Stimulated activated CD4-positive, alpha-beta T cell treated with anti-CD3 and anti-CD28 coated beads, Interleukin-12 subunit alpha, Interleukin-12 subunit beta, amount 100 ng/mL, for 24 hours (primary cell): ENCODE data around the gene CNN2.

Experiments
- DNase-seq, 2 experiments: peaks; one replicate each; pipeline ENCODE4 v3.0.0-alpha.2; 2020; ENCODE audit warnings: low read depth in 2 of 2

Gene CNN2

DNA sequence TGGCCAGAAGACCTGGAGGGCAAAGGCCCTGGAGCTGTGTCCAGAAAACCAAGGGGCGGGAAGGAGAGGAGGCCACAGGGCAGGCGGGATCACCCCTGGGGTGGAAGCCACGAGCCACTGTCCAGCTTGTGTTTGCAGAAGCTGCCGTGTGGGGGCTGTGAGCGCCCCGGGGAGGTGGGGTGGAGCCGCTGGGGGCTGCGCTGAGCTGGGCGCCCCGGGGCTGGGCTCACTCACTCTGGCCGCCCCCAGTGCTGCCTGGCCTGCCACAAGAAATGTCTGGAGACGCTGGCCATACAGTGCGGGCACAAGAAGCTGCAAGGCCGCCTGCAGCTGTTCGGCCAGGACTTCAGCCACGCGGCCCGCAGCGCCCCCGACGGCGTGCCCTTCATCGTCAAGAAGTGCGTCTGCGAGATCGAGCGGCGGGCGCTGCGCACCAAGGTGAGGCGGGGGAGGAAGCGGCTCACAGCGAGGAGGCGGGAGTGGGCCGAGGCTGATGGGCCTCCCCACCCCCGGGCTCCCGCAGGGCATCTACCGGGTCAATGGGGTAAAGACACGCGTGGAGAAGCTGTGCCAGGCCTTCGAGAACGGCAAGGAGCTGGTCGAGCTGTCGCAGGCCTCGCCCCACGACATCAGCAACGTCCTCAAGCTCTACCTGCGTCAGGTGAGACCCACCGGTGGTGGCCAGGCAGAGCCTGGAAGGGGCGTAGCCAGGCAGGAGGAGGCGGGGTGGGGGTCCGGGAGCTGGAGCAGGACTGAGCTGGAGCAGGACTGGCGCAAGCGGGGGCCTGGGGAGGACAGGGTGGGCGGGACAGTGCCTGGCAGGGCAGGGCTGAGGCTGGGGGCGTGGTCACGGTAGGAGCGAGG is 55.1 kb downstream of the CNN2 start:
- DNase-seq: no peak

DNA sequence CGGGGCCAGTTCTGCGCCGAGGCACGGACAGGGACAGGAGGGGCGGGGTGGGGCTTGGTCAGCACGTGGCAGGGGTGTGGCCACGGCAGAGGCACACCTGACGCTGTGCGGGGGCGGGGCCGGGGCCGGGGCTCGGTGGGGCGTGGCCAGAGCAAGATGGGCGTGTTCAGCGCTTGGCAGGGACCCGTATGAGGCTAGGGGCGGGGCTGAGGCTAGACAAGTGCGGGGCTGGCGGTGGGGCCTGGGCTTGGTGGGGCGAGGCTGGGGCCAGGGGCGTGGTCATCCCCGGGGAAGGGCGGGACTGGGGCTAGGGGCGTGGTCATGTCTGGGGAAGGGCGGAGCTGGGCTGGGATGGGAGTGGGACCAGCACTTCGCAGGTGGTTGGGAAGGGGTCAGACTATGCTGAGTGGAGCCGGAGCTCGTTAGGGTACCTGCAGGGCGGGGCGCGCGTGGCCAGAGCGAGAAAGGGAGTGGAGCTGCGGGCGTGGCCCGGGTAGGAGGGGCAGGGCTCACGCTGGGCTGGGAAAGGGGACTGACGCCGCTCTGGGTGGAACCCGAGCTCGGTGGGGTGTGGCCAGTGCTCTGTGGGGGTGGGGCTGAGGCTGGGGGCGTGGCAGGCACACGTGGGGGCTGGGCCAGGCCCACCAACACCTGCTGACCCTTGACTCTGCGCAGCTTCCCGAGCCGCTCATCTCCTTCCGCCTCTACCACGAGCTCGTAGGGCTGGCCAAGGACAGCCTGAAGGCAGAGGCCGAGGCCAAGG is 55.9 kb downstream of the CNN2 start:
- peak in 1 of 2 experiments; percentile 75 for DNase-seq

DNA sequence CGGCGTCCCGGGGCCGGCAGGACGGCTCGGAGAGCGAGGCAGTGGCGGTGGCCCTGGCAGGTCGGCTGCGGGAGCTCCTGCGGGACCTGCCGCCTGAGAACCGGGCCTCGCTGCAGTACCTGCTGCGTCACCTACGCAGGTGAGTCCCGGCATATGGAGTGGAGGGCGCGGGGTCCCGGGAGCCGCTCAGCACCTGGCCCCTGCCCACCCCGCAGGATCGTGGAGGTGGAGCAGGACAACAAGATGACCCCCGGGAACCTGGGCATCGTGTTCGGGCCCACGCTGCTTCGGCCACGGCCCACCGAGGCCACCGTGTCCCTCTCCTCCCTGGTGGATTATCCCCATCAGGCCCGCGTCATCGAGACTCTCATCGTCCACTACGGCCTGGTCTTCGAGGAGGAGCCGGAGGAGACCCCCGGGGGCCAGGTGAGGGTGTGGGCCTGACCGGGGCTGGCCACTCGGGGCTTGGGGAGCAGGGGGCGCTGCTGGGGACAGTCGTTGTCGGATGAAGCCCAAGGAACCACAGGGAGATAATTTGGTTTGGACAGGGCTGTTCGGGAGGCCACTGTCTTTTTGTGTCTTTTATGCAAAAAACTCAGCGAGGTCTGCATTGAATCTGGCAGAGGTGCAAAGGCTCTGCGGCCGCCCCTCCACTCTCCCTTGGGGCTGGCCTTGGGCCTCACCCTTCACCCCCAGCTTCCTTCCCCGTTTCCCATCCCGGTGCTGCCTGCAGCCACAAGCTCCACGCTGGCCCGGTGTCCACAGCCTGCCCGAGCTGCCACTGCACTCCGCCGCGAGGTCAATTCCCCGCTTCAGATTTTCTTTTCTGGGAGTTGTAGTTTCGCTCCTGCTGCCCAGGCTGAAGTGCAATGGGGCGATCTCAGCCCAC is 56.8 kb downstream of the CNN2 start:
- DNase-seq: no peak

DNA sequence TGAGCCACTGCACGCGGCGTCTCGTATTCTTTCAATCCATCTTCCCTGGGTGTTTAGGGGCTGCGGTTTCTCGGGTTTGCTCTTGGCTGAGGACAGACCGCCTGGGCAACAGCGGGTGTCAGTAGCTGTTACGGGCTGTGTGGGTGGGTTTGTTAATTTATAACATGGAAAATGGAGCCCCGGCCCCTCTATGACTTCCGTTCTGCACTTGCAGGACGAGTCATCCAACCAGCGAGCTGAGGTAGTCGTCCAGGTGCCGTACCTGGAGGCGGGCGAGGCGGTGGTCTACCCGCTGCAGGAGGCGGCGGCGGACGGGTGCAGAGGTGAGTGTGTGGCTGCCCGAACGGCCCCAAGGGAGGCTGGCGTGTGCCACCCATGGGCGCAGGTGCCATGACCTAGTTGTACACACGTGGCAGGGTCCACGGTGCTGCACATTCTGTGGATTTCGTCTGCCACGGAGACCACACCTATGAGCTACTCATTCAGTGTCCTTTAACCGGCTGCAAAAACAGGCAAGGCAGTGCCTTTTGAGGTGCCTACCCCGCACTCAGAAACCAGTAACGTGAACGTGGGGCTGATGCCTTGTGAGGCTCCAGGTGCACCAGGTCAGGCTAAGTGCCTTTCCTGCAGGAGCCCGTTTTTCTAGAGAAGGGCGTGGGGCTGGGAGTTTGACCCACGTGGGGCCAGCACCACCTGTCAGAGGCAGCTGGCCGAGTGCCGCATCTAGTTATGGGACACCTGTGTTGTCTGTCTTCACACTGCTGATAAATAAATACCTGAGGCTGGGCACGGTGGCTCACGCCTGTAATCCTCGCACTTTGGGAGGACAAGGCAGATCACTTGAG is 57.8 kb downstream of the CNN2 start:
- DNase-seq: no peak

DNA sequence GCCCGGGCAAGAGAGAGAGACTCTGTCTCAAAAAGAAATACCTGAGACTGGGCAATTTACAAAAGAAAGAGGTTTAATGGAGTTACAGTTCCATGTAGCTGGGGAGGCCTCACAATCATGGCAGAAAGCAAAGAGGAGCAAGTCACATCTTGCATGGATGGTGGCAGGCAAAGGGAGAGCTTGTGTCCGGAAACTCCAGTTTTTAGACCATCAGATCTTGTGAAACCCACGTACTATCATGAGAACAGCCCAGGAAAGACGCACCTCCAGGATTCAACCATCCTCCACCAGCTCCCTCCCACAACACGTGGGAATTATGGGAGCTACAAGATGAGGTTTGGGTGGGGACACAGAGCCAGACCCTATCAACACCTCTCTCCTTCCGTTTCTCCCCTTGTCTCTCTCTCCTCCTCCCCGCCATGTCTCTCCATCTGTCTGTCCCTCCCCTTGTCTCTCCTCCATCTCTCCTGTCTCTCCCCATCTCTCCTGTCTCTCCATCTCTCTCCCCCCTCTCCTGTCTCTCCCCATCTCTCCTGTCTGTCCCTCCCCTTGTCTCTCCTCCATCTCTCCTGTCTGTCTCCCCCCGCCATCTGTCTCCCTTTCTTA is 58.7 kb downstream of the CNN2 start:
- no peak for DNase-seq

DNA sequence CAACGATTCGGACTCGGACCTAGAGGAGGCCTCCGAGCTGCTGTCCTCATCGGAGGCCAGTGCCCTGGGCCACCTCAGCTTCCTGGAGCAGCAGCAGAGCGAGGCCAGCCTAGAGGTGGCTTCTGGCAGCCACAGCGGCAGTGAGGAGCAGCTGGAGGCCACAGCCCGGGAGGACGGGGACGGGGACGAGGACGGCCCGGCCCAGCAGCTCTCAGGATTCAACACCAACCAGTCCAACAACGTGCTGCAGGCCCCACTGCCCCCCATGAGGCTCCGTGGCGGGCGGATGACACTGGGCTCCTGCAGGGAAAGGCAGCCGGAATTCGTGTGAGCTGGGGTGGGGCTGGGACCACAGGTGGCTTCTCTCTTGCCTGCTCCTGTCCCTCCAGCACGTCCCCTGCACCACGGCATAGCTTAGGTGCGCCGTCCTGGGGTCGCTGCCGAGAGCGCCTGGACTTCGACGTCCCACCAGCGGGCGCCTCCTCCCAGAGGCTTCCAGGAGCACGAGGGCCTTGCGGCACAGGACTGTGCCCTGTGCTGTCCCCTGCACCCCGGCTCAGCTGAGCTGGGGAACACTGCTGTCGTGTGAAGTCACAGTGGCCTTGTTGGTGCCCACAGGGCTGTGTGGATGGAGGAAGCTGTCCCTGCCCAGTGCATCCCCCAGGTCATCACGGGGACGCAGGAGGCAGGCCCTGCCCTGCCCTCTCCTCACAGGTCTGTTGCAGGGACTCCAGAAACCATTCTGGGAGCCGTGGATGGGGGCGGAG is 59.5 kb downstream of the CNN2 start:
- no peak for DNase-seq

DNA sequence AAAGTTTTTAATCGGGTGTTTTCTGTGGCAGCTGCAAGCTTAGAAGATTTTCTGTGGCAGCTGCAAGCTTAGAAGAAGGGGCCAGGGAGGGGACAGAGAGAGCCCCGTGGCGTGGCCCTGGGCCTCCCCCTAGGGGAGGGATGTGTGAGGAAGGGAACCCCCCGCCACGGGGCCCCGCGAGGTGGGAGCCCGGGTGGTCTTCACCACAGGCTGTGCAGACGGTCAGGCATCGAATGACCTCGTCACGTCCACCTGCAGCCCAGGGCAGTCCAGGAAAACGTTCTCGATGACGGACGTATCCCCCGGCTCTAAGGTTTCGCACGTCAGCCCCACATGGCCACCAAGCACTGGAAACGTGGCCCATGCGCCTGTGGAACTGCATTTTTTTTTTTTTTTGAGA is 60.2 kb downstream of the CNN2 start:
- DNase-seq: no peak

DNA sequence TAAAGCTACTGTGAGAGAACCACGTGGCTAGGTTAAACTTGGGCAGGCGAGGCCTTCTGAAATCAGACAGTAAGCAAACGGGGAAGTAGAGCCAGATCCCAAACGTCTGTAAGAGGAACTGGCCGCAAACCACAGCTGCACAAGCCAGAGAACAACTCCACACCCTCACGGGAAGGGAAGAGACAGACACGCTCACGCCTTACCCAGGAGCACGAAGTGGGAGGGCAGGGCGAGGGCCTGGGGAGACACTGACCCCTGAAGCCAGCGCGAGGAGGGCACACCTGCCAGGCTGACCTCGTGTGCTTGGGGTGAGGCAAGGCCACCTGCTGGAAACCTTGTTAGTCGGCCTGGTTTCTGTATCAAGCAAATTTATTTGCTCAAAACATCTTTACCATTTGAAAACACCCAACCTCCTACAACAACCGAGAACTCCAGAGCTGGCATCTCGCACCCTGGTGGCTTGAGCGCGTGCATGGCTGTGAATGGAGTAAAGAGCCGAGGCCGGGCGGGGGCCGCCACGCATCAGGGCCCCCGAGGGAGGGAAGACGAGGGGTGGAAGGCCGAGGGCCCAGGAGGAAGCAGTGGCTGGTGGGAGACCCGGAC is 61.5 kb downstream of the CNN2 start:
- no peak for DNase-seq

DNA sequence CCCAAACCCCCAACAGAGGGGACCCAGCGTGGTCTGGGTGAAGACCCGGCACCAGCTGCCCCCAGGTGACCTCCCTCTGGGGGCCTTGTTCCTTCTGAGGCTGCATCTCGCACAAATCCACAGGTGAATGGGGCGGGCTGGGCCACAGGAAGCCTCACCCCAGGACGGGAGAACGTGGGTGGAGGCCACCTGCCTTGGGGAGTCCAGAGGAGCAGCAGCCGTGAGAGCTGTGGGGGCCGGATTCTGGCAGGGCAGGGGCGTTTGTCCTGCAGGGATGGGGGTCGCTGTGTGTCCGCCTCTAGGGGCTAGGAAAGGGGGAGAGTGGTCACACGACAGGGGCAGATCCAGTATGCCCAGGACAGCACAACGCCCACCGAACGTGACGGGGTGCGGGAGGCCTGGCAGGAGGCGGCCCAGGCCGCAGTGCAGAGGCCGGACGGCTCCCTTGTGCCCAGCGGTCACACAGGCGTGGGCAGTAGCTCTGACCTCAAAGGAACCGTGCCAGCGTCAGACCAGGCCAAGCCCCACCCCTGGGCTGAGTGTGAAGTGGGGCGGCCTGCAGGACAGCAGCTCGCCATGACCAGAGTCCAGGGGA is 62.1 kb downstream of the CNN2 start:
- no peak for DNase-seq
